ENCODE measurements around the gene SGCG.

SGCG gene

GRCh38 chr13:23322353-23323336 is 141.9 kb downstream of the SGCG start:
- TF ChIP-seq CTCF (IDR thresholded peaks at IDR 0.05; ENCODE audit: low read depth, low read length) (no peak), POLR2A (IDR thresholded peaks at IDR 0.05; ENCODE audit: extremely low read depth, insufficient read length) (no peak), MAX (IDR thresholded peaks at IDR 0.05; ENCODE audit: low read depth, low read length) (no peak), MYC (IDR thresholded peaks at IDR 0.05; ENCODE audit: low read depth, low read length) (no peak)
- no peak overlapping the region for H3K4me3 ChIP-seq (ENCODE audit: low read depth, low read length)
- no peak for DNase-seq (ENCODE audit: low read depth)

- no peak for DNase-seq (ENCODE audit: low read depth)
- no peak overlapping the region for H3K4me3 ChIP-seq (ENCODE audit: low read depth, low read length)
- no peak for TF ChIP-seq POLR2A (IDR thresholded peaks at IDR 0.05; ENCODE audit: extremely low read depth, insufficient read length)
- TF ChIP-seq CTCF (IDR thresholded peaks at IDR 0.05; ENCODE audit: low read depth, low read length): no peak
- no peak for TF ChIP-seq MYC (IDR thresholded peaks at IDR 0.05; ENCODE audit: low read depth, low read length)
- no peak for TF ChIP-seq MAX (IDR thresholded peaks at IDR 0.05; ENCODE audit: low read depth, low read length)
These were observed 143.3 kb downstream of the SGCG start for GRCh38 chr13:23323946-23324709.

GRCh38 chr13:23325191-23325590 is 144.4 kb downstream of the SGCG start:
- no peak overlapping the region for H3K4me3 ChIP-seq (ENCODE audit: low read depth, low read length)
- DNase-seq (ENCODE audit: low read depth): no peak
- TF ChIP-seq MYC (IDR thresholded peaks at IDR 0.05; ENCODE audit: low read depth, low read length) (no peak), CTCF (IDR thresholded peaks at IDR 0.05; ENCODE audit: low read depth, low read length) (no peak), POLR2A (IDR thresholded peaks at IDR 0.05; ENCODE audit: extremely low read depth, insufficient read length) (no peak), MAX (IDR thresholded peaks at IDR 0.05; ENCODE audit: low read depth, low read length) (no peak)

GRCh38 chr13:23330356-23330755 is 149.6 kb downstream of the SGCG start:
- TF ChIP-seq MAX (IDR thresholded peaks at IDR 0.05; ENCODE audit: low read depth, low read length): no peak
- TF ChIP-seq POLR2A (IDR thresholded peaks at IDR 0.05; ENCODE audit: extremely low read depth, insufficient read length): no peak
- TF ChIP-seq CTCF (IDR thresholded peaks at IDR 0.05; ENCODE audit: low read depth, low read length): no peak
- TF ChIP-seq MYC (IDR thresholded peaks at IDR 0.05; ENCODE audit: low read depth, low read length): no peak
- H3K4me3 ChIP-seq (ENCODE audit: low read depth, low read length): no peak overlapping the region
- no peak for DNase-seq (ENCODE audit: low read depth)

GRCh38 chr13:23339225-23339624 is 158.4 kb downstream of the SGCG start:
- no peak overlapping the region for H3K4me3 ChIP-seq (ENCODE audit: low read depth, low read length)
- DNase-seq (ENCODE audit: low read depth): no peak
- TF ChIP-seq MAX (IDR thresholded peaks at IDR 0.05; ENCODE audit: low read depth, low read length) (no peak), CTCF (IDR thresholded peaks at IDR 0.05; ENCODE audit: low read depth, low read length) (no peak), POLR2A (IDR thresholded peaks at IDR 0.05; ENCODE audit: extremely low read depth, insufficient read length) (no peak), MYC (IDR thresholded peaks at IDR 0.05; ENCODE audit: low read depth, low read length) (no peak)
